Measurements from ENCODE around the gene MSRB3.

DNA sequence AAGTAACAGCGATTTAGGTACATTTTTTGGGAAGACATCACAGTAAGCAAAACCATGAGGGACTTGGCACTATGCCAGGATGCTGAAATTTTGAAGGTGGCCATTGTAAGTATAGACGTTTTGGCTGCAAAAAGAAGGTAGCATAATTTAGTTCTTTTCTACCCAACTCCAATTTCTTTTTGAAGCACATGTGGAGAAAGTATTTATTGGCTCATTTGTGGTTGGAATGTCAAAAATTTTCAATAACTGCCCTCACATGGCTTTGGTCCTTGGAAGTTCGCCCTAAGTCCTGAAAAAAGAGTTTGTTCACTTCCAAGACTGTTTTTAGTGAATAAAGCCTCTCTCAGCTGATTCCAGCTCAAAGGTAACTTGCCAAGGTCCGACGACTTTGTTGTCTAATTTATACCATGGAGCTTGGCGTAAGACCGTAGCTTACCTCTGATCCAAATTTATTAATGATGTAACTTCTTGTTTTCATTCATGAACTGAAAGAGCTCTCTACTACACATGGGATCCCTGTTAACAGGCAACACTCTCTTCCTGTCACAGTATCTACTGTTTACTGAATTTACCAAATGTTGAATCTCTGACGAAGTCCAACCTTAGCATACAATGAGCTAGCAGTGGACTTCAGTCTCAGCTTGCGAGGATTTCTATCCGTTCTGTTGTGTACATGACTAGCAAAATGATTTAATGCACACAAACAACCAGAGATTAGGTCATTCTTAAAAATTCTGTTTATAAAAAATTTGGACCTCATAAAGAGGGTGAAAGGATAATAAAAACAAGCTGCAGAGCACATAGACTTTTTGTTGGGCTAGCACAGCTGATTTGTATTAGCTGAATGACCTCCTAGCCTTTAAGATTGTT lies 49.0 kb downstream of the MSRB3 start:
- no peak for TF ChIP-seq POLR2A (IDR thresholded peaks at IDR 0.05)
- TF ChIP-seq CTCF (IDR thresholded peaks at IDR 0.05): no peak
